H1 (cell line): ENCODE measurements around the gene NWD2. TPM values are rescaled to one million over a fixed set of nuclear protein-coding genes. Genes with fewer than 3 reads are reported as not detected.

Experiments
- CTCF ChIA-PET: fragments of 300-600 bp; sonication (Branson Sonifier 250); formaldehyde crosslinking; loops from one replicate; lab custom pipeline; 2021; ENCODE audit not compliant: partially characterized antibody; lab: Charles Lee
- POLR2A ChIA-PET: fragments of 300-600 bp; sonication (Branson Sonifier 250); formaldehyde crosslinking; loops from one replicate; lab custom pipeline; 2021; ENCODE audit warnings: inconsistent platforms; ENCODE audit not compliant: partially characterized antibody; lab: Charles Lee
- DNase-seq, 2 experiments: peaks; one replicate each; pipeline versions ENCODE4 v3.0.0 to v3.0.0-alpha.2; 2010 to 2022; ENCODE audit warnings: low spot score in 2 of 2, low read depth in 1 of 2, mixed read lengths in 1 of 2
- FAIRE-seq: peaks from 2 replicates; lab custom pipeline; 2011; peaks lifted over from hg19 to GRCh38; lab: Jason Lieb, UNC
- H2AFZ ChIP-seq: 2 replicates; pipeline ENCODE4 v1.8.1; 2012; ENCODE audit warnings: low read length, inconsistent platforms
- H2AK5ac ChIP-seq: 2 replicates; pipeline ENCODE4 v1.6.1; 2013; ENCODE audit warnings: low read depth, low read length
- H2BK120ac ChIP-seq: replicated peaks from 2 replicates; pipeline ENCODE3; 2013; ENCODE audit warnings: low read depth, low read length, inconsistent platforms
- H2BK12ac ChIP-seq: 2 replicates; pipeline ENCODE4 v1.6.1; 2013; ENCODE audit warnings: low read depth, low read length
- H2BK15ac ChIP-seq: 2 replicates; pipeline ENCODE4 v1.6.1; 2013; ENCODE audit warnings: low read length
- H2BK20ac ChIP-seq: 2 replicates; pipeline ENCODE4 v1.6.1; 2013; ENCODE audit warnings: low read length
- H2BK5ac ChIP-seq: 2 replicates; pipeline ENCODE4 v1.6.1; 2013; ENCODE audit warnings: low read depth, low read length
- H3K14ac ChIP-seq: 2 replicates; pipeline ENCODE4 v1.6.1; 2013; ENCODE audit warnings: inconsistent platforms; ENCODE audit not compliant: insufficient read length
- H3K18ac ChIP-seq: 2 replicates; pipeline ENCODE4 v1.6.1; 2013; ENCODE audit warnings: low read length; ENCODE audit errors: extremely low read depth
- H3K23ac ChIP-seq: 2 replicates; pipeline ENCODE4 v1.6.1; 2013; ENCODE audit warnings: inconsistent platforms; ENCODE audit not compliant: insufficient read length
- H3K23me2 ChIP-seq: 2 replicates; pipeline ENCODE4 v1.6.1; 2013; ENCODE audit warnings: low read depth, low read length
- H3K27ac ChIP-seq: 2 replicates; pipeline ENCODE4 v1.6.1; 2011; ENCODE audit warnings: low read depth, low read length, inconsistent platforms
- H3K27me3 ChIP-seq, 4 experiments: replicated peaks in 1 of 4; 1 replicate in 1 of 4; 2 replicates in 3 of 4; pipeline versions ENCODE4 v1.6.1 to v1.8.1; 2011 to 2013; ENCODE audit warnings: low read length in 3 of 4, mild to moderate bottlenecking in 3 of 4, inconsistent platforms in 2 of 4, mixed read lengths in 2 of 4, moderate library complexity in 1 of 4; ENCODE audit not compliant: control insufficient read depth in 3 of 4, insufficient read depth in 3 of 4; ENCODE audit errors: extremely low read depth in 1 of 4
- H3K36me3 ChIP-seq, 4 experiments: 2 replicates each; pipeline versions ENCODE4 v1.6.1 to v1.8.1; 2011 to 2013; ENCODE audit warnings: mild to moderate bottlenecking in 4 of 4, low read length in 3 of 4, moderate library complexity in 2 of 4, control low read depth in 1 of 4, inconsistent platforms in 1 of 4; ENCODE audit not compliant: insufficient read depth in 4 of 4, control insufficient read depth in 2 of 4
- H3K4ac ChIP-seq: replicated peaks from 2 replicates; pipeline ENCODE3; 2013; ENCODE audit warnings: low read length, low read depth, mixed read lengths, inconsistent platforms; ENCODE audit not compliant: insufficient read length
- H3K4me1 ChIP-seq, 4 experiments: replicated peaks in 1 of 4; 1 replicate in 1 of 4; 2 replicates in 3 of 4; pipeline versions ENCODE4 v1.6.1 to v1.8.1; 2011 to 2013; ENCODE audit warnings: low read length in 3 of 4, inconsistent platforms in 2 of 4, mixed read lengths in 1 of 4; ENCODE audit not compliant: insufficient read depth in 4 of 4, control insufficient read depth in 3 of 4
- H3K4me2 ChIP-seq, 2 experiments: 2 replicates each; pipeline versions ENCODE4 v1.6.1 to v1.8.1; 2011 to 2013; ENCODE audit warnings: low read depth in 2 of 2, low read length in 2 of 2, control low read depth in 1 of 2, inconsistent platforms in 1 of 2, mild to moderate bottlenecking in 1 of 2; ENCODE audit not compliant: insufficient read depth in 1 of 2
- H3K4me3 ChIP-seq, 4 experiments: fragments of 200-600, 300-600 bp in 1 of 4; sonication (generic), shearing (Covaris generic), sonication (Bioruptor Twin) in 1 of 4; 2 replicates each; pipeline versions ENCODE4 v1.5.1 to v1.8.1; 2011 to 2016; ENCODE audit warnings: low read length in 4 of 4, low read depth in 3 of 4, control low read depth in 2 of 4, inconsistent platforms in 2 of 4, mild to moderate bottlenecking in 2 of 4, mixed read lengths in 1 of 4, moderate library complexity in 1 of 4; ENCODE audit not compliant: insufficient read depth in 2 of 4; ENCODE audit errors: extremely low read depth in 1 of 4
- H3K56ac ChIP-seq: replicated peaks from 2 replicates; pipeline ENCODE3; 2013; ENCODE audit warnings: low read depth, mild to moderate bottlenecking, mixed read lengths, low read length, inconsistent platforms; ENCODE audit not compliant: insufficient read length
- H3K79me1 ChIP-seq: 2 replicates; pipeline ENCODE4 v1.6.1; 2013; ENCODE audit warnings: low read depth, low read length, control low read depth
- H3K79me2 ChIP-seq, 2 experiments: 2 replicates each; pipeline versions ENCODE4 v1.6.1 to v1.8.1; 2012 to 2013; ENCODE audit warnings: low read length in 2 of 2, mild to moderate bottlenecking in 2 of 2, inconsistent platforms in 1 of 2; ENCODE audit not compliant: insufficient read depth in 2 of 2, control insufficient read depth in 1 of 2
- H3K9ac ChIP-seq, 4 experiments: replicated peaks in 1 of 4; 1 replicate in 1 of 4; 2 replicates in 3 of 4; pipeline versions ENCODE4 v1.6.1 to v1.8.1; 2011 to 2013; ENCODE audit warnings: low read depth in 3 of 4, low read length in 3 of 4, control low read depth in 2 of 4, mild to moderate bottlenecking in 2 of 4, moderate library complexity in 2 of 4, inconsistent platforms in 1 of 4; ENCODE audit errors: extremely low read depth in 1 of 4
- H3K9me3 ChIP-seq, 2 experiments: 2 replicates each; pipeline versions ENCODE4 v1.6.1 to v1.8.1; 2012 to 2013; ENCODE audit warnings: mild to moderate bottlenecking in 2 of 2, moderate library complexity in 2 of 2, control low read depth in 1 of 2, inconsistent platforms in 1 of 2, low read depth in 1 of 2, low read length in 1 of 2, mixed read lengths in 1 of 2; ENCODE audit not compliant: insufficient read depth in 2 of 2
- H4K20me1 ChIP-seq, 2 experiments: replicated peaks in 1 of 2; 2 replicates each; pipeline versions ENCODE3 to v1.8.1; 2011 to 2013; ENCODE audit warnings: inconsistent platforms in 2 of 2, low read length in 2 of 2, mild to moderate bottlenecking in 1 of 2; ENCODE audit not compliant: insufficient read depth in 2 of 2, control insufficient read depth in 1 of 2
- H4K5ac ChIP-seq: 2 replicates; pipeline ENCODE4 v1.6.1; 2013; ENCODE audit warnings: low read length, low read depth, mixed read lengths, inconsistent platforms; ENCODE audit not compliant: insufficient read length
- H4K8ac ChIP-seq: 2 replicates; pipeline ENCODE4 v1.8.0; 2013; ENCODE audit warnings: mild to moderate bottlenecking, moderate library complexity, low read length, inconsistent platforms; ENCODE audit not compliant: insufficient read depth; ENCODE audit errors: extremely low read depth
- H4K91ac ChIP-seq: replicated peaks from 2 replicates; pipeline ENCODE3; 2013; ENCODE audit warnings: low read length, mixed read lengths, inconsistent platforms; ENCODE audit not compliant: insufficient read length
- BCL11A ChIP-seq, 2 experiments: IDR thresholded peaks; one replicate each; pipeline ENCODE4 v1.6.1; 2011; ENCODE audit warnings: low read depth in 2 of 2, low read length in 2 of 2, mild to moderate bottlenecking in 2 of 2
- GTF2F1 ChIP-seq: IDR thresholded peaks from 2 replicates; pipeline ENCODE4 v1.6.1; 2012; ENCODE audit warnings: low read depth, low read length, improper control_type of control experiment, borderline replicate concordance
- NRF1 ChIP-seq: IDR thresholded peaks from 2 replicates; pipeline ENCODE4 v1.6.1; 2011; ENCODE audit warnings: mild to moderate bottlenecking, low read depth, low read length, improper control_type of control experiment
- RXRA ChIP-seq: IDR thresholded peaks from 2 replicates; pipeline ENCODE4 v1.6.1; 2011; ENCODE audit warnings: low read depth, mild to moderate bottlenecking, low read length, moderate library complexity; ENCODE audit not compliant: insufficient read depth
- TBP ChIP-seq: IDR thresholded peaks from 2 replicates; pipeline ENCODE4 v1.6.1; 2011; ENCODE audit warnings: low read depth, low read length, improper control_type of control experiment
- YY1 ChIP-seq: IDR thresholded peaks from 2 replicates; pipeline ENCODE4 v1.6.1; 2011; ENCODE audit warnings: low read depth, mild to moderate bottlenecking, low read length
- WGBS, 2 experiments: shearing (Covaris generic) in 1 of 2; methylation state at CpG; one replicate each; pipeline versions ENCODE4 v1.1.6 to v1.1.7; 2013 to 2015; ENCODE audit warnings: low lambda C conversion rate in 2 of 2, mixed read lengths in 2 of 2, inconsistent platforms in 1 of 2, low coverage in 1 of 2, missing lambda C conversion rate in 1 of 2; ENCODE audit not compliant: insufficient replicate concordance in 2 of 2, insufficient coverage in 1 of 2, insufficient read length in 1 of 2; ENCODE audit errors: extremely low coverage in 1 of 2, missing lambda C conversion rate in 1 of 2; 5-methylcytosine and 5-hydroxymethylcytosine counted together
- polyA plus RNA-seq, 7 experiments: library from polyadenylated mRNA; depleted of rRNA in 3 of 7; stranded (reverse) in 5 of 7; unstranded in 2 of 7; fragments of >200 nt in 5 of 7; fragments of 200-250 nt in 2 of 7; gene quantifications; 1 replicate in 5 of 7; 2 replicates in 1 of 7; 4 replicates in 1 of 7; pipeline versions ENCODE4 v1.2.1 to v1.2.3, GENCODE V29; 2011 to 2013; ENCODE audit warnings: missing spikeins in 2 of 7, mixed read lengths in 2 of 7
- total RNA-seq: library from RNA; stranded (reverse); fragmentation: NEBNext Ultra II Directional; extraction: Animal tissue kit (Norgen Biotek cat#: 25700); gene quantifications from 2 replicates; pipeline ENCODE4 v1.2.1, GENCODE V29; 2021

Gene NWD2
- total and polyA plus RNA-seq, 2 of the 8 experiments (the other 6 are each of a cell fraction or from before 2014, with no cell fraction given) = under 0.01 TPM; not detected in 1

GRCh38 chr4:37467824-37468223 is 223.3 kb downstream of the NWD2 start:
- Histone ChIP-seq H3K79me2 (no peaks in the 10 kb centered on the region), H3K4me1 (peaks cover 0 to 3% (median 1%) of the 10 kb centered on the region in 4 experiments; a peak in 4 of 7 replicates), H3K23ac (no peak overlapping the region), H4K8ac (no peak overlapping the region), H4K5ac (no peak overlapping the region), H2BK20ac (no peak overlapping the region), H3K4me2 (no peak overlapping the region), H3K4me3 (no peak overlapping the region), H3K27me3 (no peaks in the 10 kb centered on the region), H2AFZ (no peak overlapping the region), H3K36me3 (no peaks in the 10 kb centered on the region), H3K4ac (no peak overlapping the region), H3K9ac (no peak overlapping the region), H3K79me1 (no peaks in the 10 kb centered on the region), H3K14ac (no peak overlapping the region), H4K20me1 (peaks cover 0 to 2% of the 10 kb centered on the region in 2 experiments), H3K9me3 (no peaks in the 10 kb centered on the region), H3K23me2 (no peaks in the 10 kb centered on the region), H2BK12ac (no peak overlapping the region), H4K91ac (no peak overlapping the region), H3K27ac (no peak overlapping the region), H2BK15ac (no peak overlapping the region), H2BK5ac (no peak overlapping the region), H3K56ac (no peak overlapping the region), H3K18ac (no peak overlapping the region), H2BK120ac (no peak overlapping the region), H2AK5ac (no peak overlapping the region)
- FAIRE-seq (no peak), DNase-seq (no peak)
- ChIA-PET CTCF (interaction anchor here (1.2 to 4.1 kb wide), 2 partner anchors 14 to 92 kb away, joined by 3 to 18 read pairs; a partner anchor contains a TSS), POLR2A (no interaction called here)
- TF ChIP-seq NRF1 (no peak), TBP (no peak), GTF2F1 (no peak), RXRA (no peak), BCL11A (IDR thresholded peaks at IDR 0.05; ENCODE audit: low read depth in 2 of 2, low read length in 2 of 2) (no peak), YY1 (no peak)
- 67% methylated on average over 4 of the region's 4 CpGs; no CpG with 5 or more reads in 1 of the 2 experiments for WGBS, 2 experiments
